Testis (tissue), 2 donors: ENCODE measurements around the gene CNNM3.

Experiments used
- CTCF ChIP-seq, 3 experiments: fragments of 450-650 bp in 2 of 3; fragments of 200-600 bp in 1 of 3; sonication (generic) in 1 of 3; IDR thresholded peaks; one replicate each; pipeline ENCODE4 v1.5.1; 2016 to 2019; ENCODE audit warnings: antibody characterized with exemption in 3 of 3, mild to moderate bottlenecking in 2 of 3, moderate library complexity in 1 of 3
- POLR2A ChIP-seq: fragments of 450-650 bp; IDR thresholded peaks from one replicate; pipeline ENCODE4 v1.6.1; 2017; ENCODE audit warnings: antibody characterized with exemption, mild to moderate bottlenecking, moderate library complexity

DNA sequence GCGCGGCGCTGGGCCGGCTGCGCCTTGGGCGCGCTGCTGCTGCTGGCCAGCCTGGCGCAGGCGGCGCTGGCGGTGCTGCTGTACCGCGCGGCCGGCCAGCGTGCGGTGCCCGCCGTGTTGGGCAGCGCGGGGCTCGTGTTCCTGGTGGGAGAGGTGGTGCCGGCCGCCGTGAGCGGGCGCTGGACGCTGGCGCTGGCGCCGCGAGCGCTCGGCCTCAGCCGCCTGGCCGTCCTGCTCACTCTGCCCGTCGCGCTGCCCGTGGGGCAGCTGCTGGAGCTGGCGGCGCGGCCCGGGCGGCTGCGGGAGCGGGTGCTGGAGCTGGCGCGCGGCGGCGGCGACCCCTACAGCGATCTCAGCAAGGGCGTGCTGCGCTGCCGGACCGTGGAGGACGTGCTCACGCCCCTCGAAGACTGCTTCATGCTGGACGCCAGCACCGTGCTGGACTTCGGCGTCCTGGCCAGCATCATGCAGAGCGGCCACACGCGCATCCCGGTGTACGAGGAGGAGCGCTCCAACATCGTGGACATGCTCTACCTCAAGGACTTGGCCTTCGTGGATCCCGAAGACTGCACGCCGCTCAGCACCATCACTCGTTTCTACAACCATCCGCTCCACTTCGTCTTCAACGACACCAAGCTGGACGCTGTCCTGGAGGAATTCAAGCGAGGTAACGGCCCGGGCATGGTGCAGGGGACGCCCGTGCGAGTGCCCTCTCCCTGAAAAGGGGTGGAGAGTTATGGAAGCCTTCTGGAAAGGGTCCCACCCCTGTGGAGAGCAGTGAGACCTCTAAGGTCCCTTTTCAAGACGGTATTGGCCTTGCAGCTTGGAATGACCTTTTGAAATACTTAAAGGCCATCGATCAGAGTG lies 1.0 kb downstream of the CNNM3 start:
- no peak for TF ChIP-seq CTCF (IDR thresholded peaks at IDR 0.05)
- no peak for TF ChIP-seq POLR2A
